HEK293T (cell line): Measurements from ENCODE around the gene NME8.

Source experiments
- BHLHE40 ChIP-seq: fragments of 450-650 bp; IDR thresholded peaks from 2 replicates; pipeline ENCODE4 v1.6.1; 2016; ENCODE audit warnings: mild to moderate bottlenecking, moderate library complexity, borderline replicate concordance
- CTBP1 ChIP-seq: fragments of 450-650 bp; IDR thresholded peaks from 2 replicates; pipeline ENCODE4 v1.6.1; 2016; ENCODE audit warnings: borderline replicate concordance
- ELF4 ChIP-seq: fragments of 450-650 bp; IDR thresholded peaks from 2 replicates; pipeline ENCODE4 v1.6.1; 2017; ENCODE audit warnings: antibody characterized with exemption
- FOXM1 ChIP-seq: fragments of 450-650 bp; IDR thresholded peaks from 2 replicates; pipeline ENCODE4 v1.6.1; 2017; ENCODE audit warnings: mild to moderate bottlenecking, borderline replicate concordance
- L3MBTL2 ChIP-seq: fragments of 450-650 bp; conservative IDR thresholded peaks from 2 replicates; pipeline ENCODE4 v1.6.1; 2016; ENCODE audit warnings: mild to moderate bottlenecking
- NFRKB ChIP-seq: fragments of 450-650 bp; IDR thresholded peaks from 2 replicates; pipeline ENCODE4 v1.6.1; 2016; ENCODE audit warnings: mild to moderate bottlenecking, moderate library complexity
- SP1 ChIP-seq: fragments of 450-650 bp; IDR thresholded peaks from 2 replicates; pipeline ENCODE4 v1.6.1; 2017
- TARDBP ChIP-seq: fragments of 450-650 bp; IDR thresholded peaks from 2 replicates; pipeline ENCODE4 v1.6.1; 2016
- ZNF384 ChIP-seq: fragments of 450-650 bp; IDR thresholded peaks from 2 replicates; pipeline ENCODE4 v1.6.1; 2016

- TF ChIP-seq TARDBP (no peak), FOXM1 (no peak), L3MBTL2 (no peak; the same call in 1 of the 2 replicates), SP1 (no peak), BHLHE40 (no peak), ELF4 (no peak), ZNF384 (no peak), NFRKB (no peak), CTBP1 (no peak)
These were observed 15.1 kb upstream of the NME8 start for GRCh38 chr7:37833107-37833817.
